ENCODE measurements around the gene TRHDE. TPM values are rescaled to one million over a fixed set of nuclear protein-coding genes. Genes with fewer than 3 reads are reported as not detected.
"Not testable (repeated sequence)": the region's sequence is repeated elsewhere in the genome, so short reads cannot be mapped to it uniquely, and the experiment has no call there.

The TRHDE gene
- total RNA-seq, 2 experiments from 2014 or later = not detected

- DNase-seq, H3K27ac Mint-ChIP-seq, H3K36me3 Mint-ChIP-seq, H3K4me1 Mint-ChIP-seq, H3K9me3 Mint-ChIP-seq, H3K4me3 Mint-ChIP-seq, H3K27me3 Mint-ChIP-seq: not testable (repeated sequence)
These were observed 248.0 kb downstream of the TRHDE start for GRCh38 chr12:72520044-72520678.

GRCh38 chr12:72521326-72521725 is 249.2 kb downstream of the TRHDE start:
- H3K27ac Mint-ChIP-seq = no peak overlapping the region

DNA sequence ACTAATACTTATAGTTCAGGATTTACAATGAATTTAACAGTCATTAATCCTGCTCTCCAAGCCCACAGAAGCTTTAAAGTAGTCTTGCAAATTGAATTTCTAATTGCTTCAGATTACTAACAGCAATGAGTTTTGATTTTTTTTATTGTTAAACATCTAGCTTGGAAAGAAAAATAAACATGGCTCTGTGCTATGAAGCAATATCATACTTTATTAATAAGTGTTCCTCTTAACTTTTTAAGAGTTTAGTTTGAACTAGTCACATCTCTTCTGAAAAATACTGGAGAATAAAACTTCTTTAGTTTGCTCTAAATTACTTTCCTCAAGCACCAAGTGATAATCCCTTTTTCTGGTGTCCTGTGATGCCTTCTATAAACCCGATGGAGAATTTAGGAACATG is 250.2 kb downstream of the TRHDE start:
- Mint-ChIP-seq H3K4me3 (no peak overlapping the region), H3K36me3 (no peaks in the 10 kb centered on the region), H3K9me3 (peaks cover 2% of the 10 kb centered on the region), H3K27ac (no peak overlapping the region), H3K27me3 (no peaks in the 10 kb centered on the region), H3K4me1 (no peaks in the 10 kb centered on the region)
- no peak for DNase-seq

More at GRCh38 chr12:72521326-72521725, 249.2 kb downstream of the TRHDE start:
- no peaks in the 10 kb centered on the region for H3K36me3 Mint-ChIP-seq
- DNase-seq = no peak
- H3K4me1 Mint-ChIP-seq = no peaks in the 10 kb centered on the region
- H3K9me3 Mint-ChIP-seq = peaks cover 2% of the 10 kb centered on the region
- H3K27me3 Mint-ChIP-seq = no peaks in the 10 kb centered on the region
- H3K4me3 Mint-ChIP-seq = no peak overlapping the region

DNA sequence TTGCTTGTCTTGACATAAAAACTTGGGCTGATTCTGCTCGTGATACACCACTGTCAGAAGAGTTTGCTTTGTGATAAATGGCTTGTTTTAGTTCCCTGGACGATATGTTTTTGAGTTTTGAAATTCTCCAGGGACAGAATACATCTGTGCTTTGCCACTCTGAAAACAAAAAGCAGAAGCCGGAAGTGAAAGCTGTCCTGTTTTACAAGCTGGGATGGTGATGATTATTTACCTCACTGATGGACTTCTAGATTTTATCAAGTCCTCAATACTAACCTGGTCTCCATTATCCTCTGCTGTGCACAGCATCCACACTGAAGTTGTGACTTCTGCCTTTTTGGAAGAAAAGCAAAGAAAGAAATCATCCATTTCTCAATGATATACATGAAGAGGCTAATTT is 251.6 kb downstream of the TRHDE start:
- H3K27ac Mint-ChIP-seq = no peak overlapping the region
- no peaks in the 10 kb centered on the region for H3K36me3 Mint-ChIP-seq
- no peaks in the 10 kb centered on the region for H3K27me3 Mint-ChIP-seq
- no peak overlapping the region for H3K4me3 Mint-ChIP-seq
- H3K9me3 Mint-ChIP-seq = peaks cover 2% of the 10 kb centered on the region
- no peak for DNase-seq
- no peaks in the 10 kb centered on the region for H3K4me1 Mint-ChIP-seq

DNA sequence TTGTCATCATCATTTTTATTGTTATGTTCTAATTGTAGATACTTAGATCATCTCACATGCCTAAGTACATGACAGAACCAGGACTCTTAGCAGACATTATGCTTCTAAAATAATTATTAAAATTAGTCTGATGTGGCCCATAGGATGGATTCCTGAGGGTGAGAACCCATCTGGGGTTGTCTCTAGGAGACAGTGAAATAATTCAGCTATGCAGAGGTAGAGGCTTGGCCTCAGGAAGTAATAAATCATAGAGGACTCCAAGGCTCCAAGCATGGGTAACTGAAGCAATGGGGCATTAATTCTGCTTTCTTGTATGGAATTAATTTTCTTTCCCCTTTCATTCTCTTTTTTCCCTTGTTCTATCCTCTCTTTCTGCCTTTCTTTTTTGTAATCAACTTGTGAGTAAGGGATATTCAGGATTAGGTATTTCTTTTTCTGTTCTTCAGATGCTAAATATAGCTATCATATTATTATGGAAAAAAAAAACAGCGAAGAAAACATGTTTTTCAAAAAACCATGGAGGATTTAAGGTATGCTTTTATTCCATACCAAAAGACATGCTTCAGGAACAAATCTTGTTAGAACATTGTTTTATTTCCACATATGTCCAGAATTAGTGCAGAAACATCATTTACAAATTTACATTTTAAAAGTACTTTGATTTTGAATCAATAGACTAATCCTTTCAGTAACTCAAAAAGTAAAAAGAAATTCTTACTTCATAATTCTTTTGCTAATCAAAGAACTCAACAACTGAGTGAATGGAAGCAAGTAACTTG is 263.2 kb downstream of the TRHDE start:
- no peaks in the 10 kb centered on the region for H3K27me3 Mint-ChIP-seq
- no peak overlapping the region for H3K27ac Mint-ChIP-seq
- peaks cover 3% of the 10 kb centered on the region for H3K9me3 Mint-ChIP-seq
- no peaks in the 10 kb centered on the region for H3K36me3 Mint-ChIP-seq
- H3K4me3 Mint-ChIP-seq = no peak overlapping the region
- no peak for DNase-seq
- no peaks in the 10 kb centered on the region for H3K4me1 Mint-ChIP-seq

GRCh38 chr12:72540811-72541210 is 268.6 kb downstream of the TRHDE start:
- H3K4me3 Mint-ChIP-seq = no peak overlapping the region
- H3K4me1 Mint-ChIP-seq = no peaks in the 10 kb centered on the region
- DNase-seq = no peak
- no peaks in the 10 kb centered on the region for H3K27me3 Mint-ChIP-seq
- H3K36me3 Mint-ChIP-seq = no peaks in the 10 kb centered on the region
- H3K9me3 Mint-ChIP-seq = peaks cover 2% of the 10 kb centered on the region
- no peak overlapping the region for H3K27ac Mint-ChIP-seq

- H3K27ac Mint-ChIP-seq = no peak overlapping the region
- no peaks in the 10 kb centered on the region for H3K36me3 Mint-ChIP-seq
- DNase-seq = no peak
- no peaks in the 10 kb centered on the region for H3K27me3 Mint-ChIP-seq
- H3K9me3 Mint-ChIP-seq = no peaks in the 10 kb centered on the region
- no peak overlapping the region for H3K4me3 Mint-ChIP-seq
- H3K4me1 Mint-ChIP-seq = no peaks in the 10 kb centered on the region
These were observed 271.8 kb downstream of the TRHDE start for GRCh38 chr12:72543777-72544467.

GRCh38 chr12:72546106-72546505 is 273.9 kb downstream of the TRHDE start:
- Mint-ChIP-seq H3K36me3 (no peaks in the 10 kb centered on the region), H3K27ac (no peak overlapping the region), H3K4me1 (no peaks in the 10 kb centered on the region), H3K27me3 (no peaks in the 10 kb centered on the region), H3K4me3 (no peak overlapping the region), H3K9me3 (no peaks in the 10 kb centered on the region)
- no peak for DNase-seq

- H3K9me3 Mint-ChIP-seq = no peaks in the 10 kb centered on the region
- no peak overlapping the region for H3K4me3 Mint-ChIP-seq
- no peak overlapping the region for H3K27ac Mint-ChIP-seq
- DNase-seq = no peak
- H3K4me1 Mint-ChIP-seq = no peaks in the 10 kb centered on the region
- no peaks in the 10 kb centered on the region for H3K36me3 Mint-ChIP-seq
- H3K27me3 Mint-ChIP-seq = no peaks in the 10 kb centered on the region
These were observed 275.4 kb downstream of the TRHDE start for GRCh38 chr12:72547573-72547972.

DNA sequence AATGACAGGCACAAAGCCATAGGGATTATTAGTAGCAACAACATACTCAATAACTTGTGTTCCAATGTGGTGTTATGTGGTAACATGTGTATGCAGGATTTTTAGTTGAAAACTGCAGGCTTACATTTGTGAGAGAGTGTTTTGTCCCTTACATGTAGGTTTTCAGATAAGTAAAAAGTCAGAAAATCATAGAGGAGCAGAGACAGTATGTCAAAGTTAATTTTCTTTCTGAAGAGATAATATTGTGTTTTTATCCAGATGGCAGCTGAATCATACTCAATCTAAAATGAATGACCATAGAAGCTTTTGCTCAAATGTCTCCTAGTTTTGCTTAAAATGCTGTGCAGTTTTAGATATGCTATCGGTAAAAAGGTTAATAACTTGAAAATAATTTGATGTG is 277.0 kb downstream of the TRHDE start:
- Mint-ChIP-seq H3K4me3 (no peak overlapping the region), H3K27me3 (no peaks in the 10 kb centered on the region), H3K4me1 (no peaks in the 10 kb centered on the region), H3K36me3 (no peaks in the 10 kb centered on the region), H3K27ac (no peak overlapping the region), H3K9me3 (no peaks in the 10 kb centered on the region)
- DNase-seq = no peak

GRCh38 chr12:72560003-72560769 is 288.0 kb downstream of the TRHDE start:
- Mint-ChIP-seq H3K36me3 (no peaks in the 10 kb centered on the region), H3K4me1 (no peaks in the 10 kb centered on the region), H3K27ac (no peak overlapping the region), H3K4me3 (no peak overlapping the region), H3K9me3 (no peaks in the 10 kb centered on the region), H3K27me3 (no peaks in the 10 kb centered on the region)
- no peak for DNase-seq

GRCh38 chr12:72570601-72571000 is 298.4 kb downstream of the TRHDE start:
- Mint-ChIP-seq H3K27me3 (no peaks in the 10 kb centered on the region), H3K36me3 (no peaks in the 10 kb centered on the region), H3K4me1 (no peaks in the 10 kb centered on the region)

DNA sequence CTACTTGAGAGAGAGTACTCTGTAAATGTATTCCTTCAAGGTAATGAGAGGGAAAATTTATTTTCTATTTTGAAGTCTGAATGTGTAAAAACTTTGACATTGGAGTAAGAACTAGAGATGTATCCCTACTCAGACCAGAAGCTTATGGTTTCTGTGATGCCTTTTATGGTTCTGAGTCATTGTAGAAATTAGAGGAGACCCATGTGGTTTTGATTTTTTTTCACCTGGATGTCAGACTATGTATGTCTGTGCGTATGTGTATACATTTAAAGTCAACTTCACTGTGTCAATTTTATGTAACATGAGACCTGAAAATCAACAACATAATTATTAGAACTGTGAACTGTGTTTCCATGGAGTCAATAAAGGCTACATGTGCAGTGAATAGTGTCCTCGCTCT is 302.0 kb downstream of the TRHDE start:
- Mint-ChIP-seq H3K4me1 (no peaks in the 10 kb centered on the region), H3K27ac (no peak overlapping the region), H3K9me3 (peaks cover 1% of the 10 kb centered on the region), H3K4me3 (no peak overlapping the region), H3K27me3 (no peaks in the 10 kb centered on the region), H3K36me3 (no peaks in the 10 kb centered on the region)
- DNase-seq = no peak

More at GRCh38 chr12:72570601-72571000, 298.4 kb downstream of the TRHDE start:
- H3K9me3 Mint-ChIP-seq = no peaks in the 10 kb centered on the region
- H3K27ac Mint-ChIP-seq = no peak overlapping the region
- DNase-seq = no peak
- no peak overlapping the region for H3K4me3 Mint-ChIP-seq

DNA sequence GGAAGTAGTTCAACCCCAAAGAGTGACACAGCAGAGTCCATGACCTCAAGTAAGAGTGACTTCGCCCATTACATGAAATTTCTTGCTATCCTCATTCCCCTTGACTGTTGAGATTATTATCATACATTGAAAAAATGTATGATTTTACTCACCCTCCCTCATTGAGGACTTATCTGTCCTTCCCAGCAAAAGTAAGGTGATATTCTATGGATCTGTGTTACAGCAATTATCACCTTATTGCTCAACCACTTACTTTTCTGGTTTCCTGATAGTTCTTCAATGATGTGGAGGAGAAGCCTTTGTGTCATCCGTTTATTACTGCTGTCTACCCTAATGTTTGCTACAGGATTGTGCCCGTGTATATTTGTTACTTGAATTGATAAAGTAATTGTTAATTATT is 306.2 kb downstream of the TRHDE start:
- Mint-ChIP-seq H3K9me3 (peaks cover 1% of the 10 kb centered on the region), H3K27ac (no peak overlapping the region), H3K4me3 (no peak overlapping the region), H3K36me3 (no peaks in the 10 kb centered on the region), H3K4me1 (no peaks in the 10 kb centered on the region), H3K27me3 (no peaks in the 10 kb centered on the region)
- no peak for DNase-seq

DNA sequence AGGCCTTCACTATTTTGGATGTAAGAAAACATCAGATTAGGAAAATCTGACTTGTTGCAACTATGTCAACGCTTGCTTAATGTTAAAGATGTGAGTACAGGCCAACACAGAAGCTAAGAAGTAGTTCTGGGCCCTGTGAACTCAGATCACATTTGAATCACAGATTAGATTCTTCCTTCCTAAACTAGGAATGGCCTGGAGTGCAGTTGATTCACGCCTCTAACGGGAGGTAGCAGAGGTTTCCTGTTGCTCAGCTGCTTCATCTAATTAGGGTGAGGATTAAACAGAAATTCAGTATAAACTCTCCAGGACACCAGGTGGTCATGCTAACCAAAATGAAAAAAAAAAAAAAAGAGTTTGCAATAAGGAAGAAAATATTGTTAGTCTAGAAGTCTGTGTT is 314.3 kb downstream of the TRHDE start:
- H3K4me3 Mint-ChIP-seq = no peak overlapping the region
- H3K4me1 Mint-ChIP-seq = no peaks in the 10 kb centered on the region
- no peak overlapping the region for H3K27ac Mint-ChIP-seq

More for the DNA sequence above, 314.3 kb downstream of the TRHDE start:
- no peak for DNase-seq
- no peaks in the 10 kb centered on the region for H3K9me3 Mint-ChIP-seq
- no peaks in the 10 kb centered on the region for H3K36me3 Mint-ChIP-seq
- no peaks in the 10 kb centered on the region for H3K27me3 Mint-ChIP-seq

Measured in activated naive CD8-positive, alpha-beta T cell treated with anti-CD3 and anti-CD28 coated beads for 36 hours (primary cell).